ENCODE data around the gene PUM1. TPM values are rescaled to one million over a fixed set of nuclear protein-coding genes. Genes with fewer than 3 reads are reported as not detected.

PUM1 gene
- total and polyA plus RNA-seq, 2 of the 8 experiments (the other 6 are each of a cell fraction or from before 2014, with no cell fraction given) = 122 to 177 TPM

GRCh38 chr1:31020007-31020790 lies 45.3 kb downstream of the PUM1 start:
- peaks cover 26 to 98% of the 10 kb centered on the region in 2 experiments for H3K79me2 ChIP-seq (ENCODE audit: control insufficient read depth in 1 of 2, insufficient read depth in 2 of 2, low read length in 2 of 2)
- no peak overlapping the region for H4K8ac ChIP-seq (ENCODE audit: extremely low read depth, insufficient read depth, low read length)
- no peak overlapping the region for H3K4me2 ChIP-seq (ENCODE audit: insufficient read depth in 1 of 2, low read depth in 2 of 2, low read length in 2 of 2)
- ChIA-PET POLR2A (ENCODE audit: partially characterized antibody) (interaction anchor here (1.5 kb wide), 1 partner anchor 46 kb away, joined by 4 read pairs; the partner anchor contains the start of gene PUM1), CTCF (ENCODE audit: partially characterized antibody) (interaction anchor here (0.5 to 1.3 kb wide), 2 partner anchors 20 to 96 kb away, joined by 4 read pairs; no protein-coding TSS in a partner anchor)
- no peak overlapping the region for H2AK5ac ChIP-seq (ENCODE audit: low read depth, low read length)
- no peak overlapping the region for H4K91ac ChIP-seq (replicated peaks; ENCODE audit: insufficient read length, low read length)
- H2BK5ac ChIP-seq (ENCODE audit: low read depth, low read length) = no peak overlapping the region
- H3K14ac ChIP-seq (ENCODE audit: insufficient read length) = no peak overlapping the region
- no peak overlapping the region for H2BK20ac ChIP-seq (ENCODE audit: low read length)
- H2BK120ac ChIP-seq (replicated peaks; ENCODE audit: low read depth, low read length) = no peak overlapping the region
- H4K20me1 ChIP-seq (replicated peaks in 1 of 2; ENCODE audit: control insufficient read depth in 1 of 2, insufficient read depth in 2 of 2, low read length in 2 of 2) = peaks cover 14 to 25% of the 10 kb centered on the region in 2 experiments
- WGBS, 2 experiments (ENCODE audit: extremely low coverage in 1 of 2, insufficient coverage in 1 of 2, insufficient read length in 1 of 2, insufficient replicate concordance in 2 of 2, low coverage in 1 of 2, low lambda C conversion rate in 2 of 2, missing lambda C conversion rate in 1 of 2) = 89% methylated on average over 3 of the region's 3 CpGs; no CpG with 5 or more reads in 1 of the 2 experiments
- no peak overlapping the region for H3K9ac ChIP-seq (replicated peaks in 1 of 4; ENCODE audit: extremely low read depth in 1 of 4, low read depth in 3 of 4, low read length in 3 of 4)
- peaks cover 5% of the 10 kb centered on the region for H3K79me1 ChIP-seq (ENCODE audit: low read depth, low read length)
- no peaks in the 10 kb centered on the region for H3K27me3 ChIP-seq (replicated peaks in 1 of 4; ENCODE audit: control insufficient read depth in 3 of 4, extremely low read depth in 1 of 4, insufficient read depth in 3 of 4, low read length in 3 of 4)
- peaks cover 0 to under 1% (median 0%) of the 10 kb centered on the region in 4 experiments; a peak in 2 of 7 replicates for H3K4me1 ChIP-seq (replicated peaks in 1 of 4; ENCODE audit: control insufficient read depth in 3 of 4, insufficient read depth in 4 of 4, low read length in 3 of 4)
- H3K4me3 ChIP-seq (ENCODE audit: extremely low read depth in 1 of 4, insufficient read depth in 2 of 4, low read depth in 3 of 4, low read length in 4 of 4) = no peak overlapping the region
- H3K18ac ChIP-seq (ENCODE audit: extremely low read depth, low read length) = no peak overlapping the region
- no peak overlapping the region for H2BK12ac ChIP-seq (ENCODE audit: low read depth, low read length)
- no peaks in the 10 kb centered on the region for H3K23me2 ChIP-seq (ENCODE audit: low read depth, low read length)
- no peak overlapping the region for H3K23ac ChIP-seq (ENCODE audit: insufficient read length)
- no peak overlapping the region for H4K5ac ChIP-seq (ENCODE audit: insufficient read length, low read depth, low read length)
- H3K36me3 ChIP-seq (ENCODE audit: control insufficient read depth in 2 of 4, insufficient read depth in 4 of 4, low read length in 3 of 4) = peaks cover 0 to 13% (median 0%) of the 10 kb centered on the region in 4 experiments; a peak in 2 of 8 replicates
- FAIRE-seq (no peak), DNase-seq (ENCODE audit: low read depth in 1 of 2, low spot score in 2 of 2) (no peak)
- H3K56ac ChIP-seq (replicated peaks; ENCODE audit: insufficient read length, low read depth, low read length) = no peak overlapping the region
- H3K27ac ChIP-seq (ENCODE audit: low read depth, low read length) = no peak overlapping the region
- H3K4ac ChIP-seq (replicated peaks; ENCODE audit: insufficient read length, low read depth, low read length) = no peak overlapping the region
- no peak overlapping the region for H2AFZ ChIP-seq (ENCODE audit: low read length)
- no peak overlapping the region for H2BK15ac ChIP-seq (ENCODE audit: low read length)
- no peaks in the 10 kb centered on the region for H3K9me3 ChIP-seq (ENCODE audit: insufficient read depth in 2 of 2, low read depth in 1 of 2, low read length in 1 of 2)
- TF ChIP-seq SP4 (IDR thresholded peaks at IDR 0.05; ENCODE audit: low read length) (no peak), ASH2L (IDR thresholded peaks at IDR 0.05; ENCODE audit: low read length) (no peak), CEBPB (IDR thresholded peaks at IDR 0.05; ENCODE audit: low read depth, low read length) (no peak), JUN (IDR thresholded peaks at IDR 0.05; ENCODE audit: low read depth, low read length) (no peak), SP2 (IDR thresholded peaks at IDR 0.05; ENCODE audit: low read length) (no peak), EGR1 (IDR thresholded peaks at IDR 0.05; ENCODE audit: borderline replicate concordance, low read depth, low read length) (no peak), POLR2AphosphoS5 (IDR thresholded peaks at IDR 0.05; ENCODE audit: low read depth, low read length) (no peak), USF2 (IDR thresholded peaks at IDR 0.05; ENCODE audit: low read length) (no peak), KDM4A (IDR thresholded peaks at IDR 0.05; ENCODE audit: low read depth, low read length, severe bottlenecking) (no peak), SRF (IDR thresholded peaks at IDR 0.05; ENCODE audit: low read depth, low read length) (no peak), BACH1 (IDR thresholded peaks at IDR 0.05; ENCODE audit: low read length) (no peak), CHD1 (IDR thresholded peaks at IDR 0.05; ENCODE audit: low read depth, low read length) (no peak), EP300 (IDR thresholded peaks at IDR 0.05; ENCODE audit: borderline replicate concordance in 1 of 2, low read depth in 2 of 2, low read length in 2 of 2) (no peak)

Data from H1 (cell line).